Spleen (tissue), 11 donors: ENCODE data around the gene OR13J1. TPM values are rescaled to one million over a fixed set of nuclear protein-coding genes. Genes with fewer than 3 reads are reported as not detected.

Source experiments
- DNase-seq: peaks from one replicate; pipeline ENCODE4 v3.0.0-alpha.2; 2020
- H3K27ac ChIP-seq, 8 donors: fragments of 200-600 bp; sonication (generic) in 7 of 8; 1 replicate in 4 of 8; 2 replicates in 4 of 8; pipeline versions ENCODE4 v1.5.0 to v1.8.0; 2016 to 2021; ENCODE audit warnings: inconsistent platforms in 4 of 8, mild to moderate bottlenecking in 4 of 8, moderate library complexity in 1 of 8
- H3K27me3 ChIP-seq, 7 donors: fragments of 200-600 bp; sonication (generic) in 6 of 7; replicated peaks in 1 of 7; 1 replicate in 4 of 7; 2 replicates in 3 of 7; pipeline versions ENCODE4 v1.5.0 to v1.8.0; 2016 to 2021; ENCODE audit warnings: inconsistent platforms in 3 of 7, mild to moderate bottlenecking in 1 of 7
- H3K36me3 ChIP-seq, 6 donors: fragments of 200-600 bp; sonication (generic) in 5 of 6; 1 replicate in 4 of 6; 2 replicates in 2 of 6; pipeline versions ENCODE4 v1.5.0 to v1.8.0; 2016 to 2021; ENCODE audit warnings: inconsistent platforms in 2 of 6
- H3K4me1 ChIP-seq, 6 donors: fragments of 200-600 bp; sonication (generic) in 5 of 6; 1 replicate in 3 of 6; 2 replicates in 3 of 6; pipeline versions ENCODE4 v1.5.0 to v1.8.0; 2016 to 2021; ENCODE audit warnings: inconsistent platforms in 3 of 6
- H3K4me3 ChIP-seq, 8 donors: fragments of 200-600 bp; sonication (generic) in 7 of 8; 1 replicate in 4 of 8; 2 replicates in 4 of 8; pipeline versions ENCODE4 v1.5.0 to v1.8.0; 2016 to 2021; ENCODE audit warnings: inconsistent platforms in 4 of 8, mild to moderate bottlenecking in 4 of 8, moderate library complexity in 2 of 8
- H3K9me3 ChIP-seq, 8 donors: fragments of 200-600 bp; sonication (generic) in 7 of 8; 1 replicate in 4 of 8; 2 replicates in 4 of 8; pipeline versions ENCODE4 v1.5.0 to v1.8.0; 2016 to 2021; ENCODE audit warnings: inconsistent platforms in 4 of 8
- CTCF ChIP-seq, 11 experiments: fragments of 200-600 bp in 7 of 11; fragments of 450-650 bp in 4 of 11; sonication (generic) in 4 of 11; IDR thresholded peaks in 8 of 11; conservative IDR thresholded peaks in 3 of 11; 1 replicate in 7 of 11; 2 replicates in 4 of 11; pipeline versions ENCODE4 v1.4.0 to v1.8.0; 2016 to 2021; ENCODE audit warnings: antibody characterized with exemption in 11 of 11, inconsistent platforms in 4 of 11, mild to moderate bottlenecking in 1 of 11
- POLR2A ChIP-seq, 3 donors: fragments of 450-650 bp; IDR thresholded peaks; one replicate each; pipeline ENCODE4 v1.5.1; 2017; ENCODE audit warnings: antibody characterized with exemption in 3 of 3, mild to moderate bottlenecking in 1 of 3
- POLR2AphosphoS5 ChIP-seq, 3 donors: sonication (generic); formaldehyde crosslinking; IDR thresholded peaks; one replicate each; pipeline ENCODE4 v1.5.1; 2017; ENCODE audit warnings: antibody characterized with exemption in 3 of 3
- WGBS, 5 donors: extraction: QIAGEN DNeasy Blood & Tissue Kit in 3 of 5; methylation state at CpG; one replicate each; pipeline versions ENCODE4 v1.1.5 to v1.1.7; 2013 to 2018; 5-methylcytosine and 5-hydroxymethylcytosine counted together
- intact Hi-C: fragments of 100-400 bp; cut with DNase I; formaldehyde crosslinking; loops from one replicate; pipeline ENCODE4 v1.15.0; 2023; ENCODE audit warnings: low total_unique reads
- polyA plus RNA-seq, 3 donors: library from polyadenylated mRNA; stranded (reverse); fragments of 200-250 nt; gene quantifications; one replicate each; pipeline ENCODE4 v1.2.1, GENCODE V29; 2013
- total RNA-seq, 7 donors: library from RNA; depleted of rRNA in 3 of 7; stranded (reverse); fragments of >200 nt in 3 of 7; fragmentation: NEBNext Ultra II Directional in 4 of 7; extraction: Animal tissue kit (Norgen Biotek cat#: 25700) in 4 of 7; gene quantifications; one replicate each; pipeline versions ENCODE4 v1.1.0 to v1.2.1, GENCODE V29; 2016 to 2021
- donor health status: healthy with polysubstance abuse.
- donor health status: DM: no; HTN: no; CAD: no; lungs with moderate emphysema.
- donor health status: DM: no; HTN: no; CAD: no.
- donor health status: Bipolar disorder and iron deficiency.
- donor health status: healthy.
- donor health status: DM: no; HTN: no; CAD: no.
- donor health status: DM: yes; HTN: yes; CAD: no.

OR13J1 gene
- total and polyA plus RNA-seq, 10 donors = not detected

GRCh38 chr9:35909687-35910612, 39.7 kb upstream of the OR13J1 start:
- H3K4me3 ChIP-seq = peak overlapping the region in 1 of 8 donors; percentile 4
- peak overlapping the region in 7 of 8 donors; percentile 5 to 82 (median 78) for H3K27ac ChIP-seq
- no peak for DNase-seq
- intact Hi-C loops = loop anchor here (10.0 kb wide), 1 partner anchor 115 kb away; no protein-coding TSS in a partner anchor
- no peaks in the 10 kb centered on the region for H3K36me3 ChIP-seq
- TF ChIP-seq POLR2A (IDR thresholded peaks at IDR 0.05) (no peak), POLR2AphosphoS5 (IDR thresholded peaks at IDR 0.05) (peak in 2 of 3 donors; percentile 36 to 52), CTCF (IDR thresholded peaks at IDR 0.05 in 8 of 11, conservative IDR thresholded peaks at IDR 0.05 in 3 of 11) (no peak)
- no peaks in the 10 kb centered on the region for H3K27me3 ChIP-seq
- WGBS, 5 donors = 77 to 90% (median 82%) methylated on average over 32 to 34 of the region's 34 CpGs
- no peaks in the 10 kb centered on the region for H3K9me3 ChIP-seq
- H3K4me1 ChIP-seq = peaks cover 51 to 90% (median 73%) of the 10 kb centered on the region in 6 donors

GRCh38 chr9:35909274-35909673, 39.1 kb upstream of the OR13J1 start, which contains the start of gene SPAAR:
SPAAR (plus strand) TSS chr9:35909490; CDS start chr9:35910464, 974 bp downstream.
- Histone ChIP-seq H3K27me3 (no peaks in the 10 kb centered on the region), H3K36me3 (no peaks in the 10 kb centered on the region), H3K4me1 (peaks cover 52 to 90% (median 80%) of the 10 kb centered on the region in 6 donors), H3K27ac (peak within 1 kb of the TSS; percentile 60 to 82 (median 78)), H3K9me3 (no peaks in the 10 kb centered on the region), H3K4me3 (no peak within 1 kb of the TSS)
- WGBS, 5 donors = 63 to 85% (median 81%) methylated on average over 11 of the region's 11 CpGs
- TF ChIP-seq POLR2AphosphoS5 (IDR thresholded peaks at IDR 0.05) = no peak
- TF ChIP-seq POLR2A (IDR thresholded peaks at IDR 0.05) = no peak
- no peak for TF ChIP-seq CTCF (IDR thresholded peaks at IDR 0.05 in 8 of 11, conservative IDR thresholded peaks at IDR 0.05 in 3 of 11)
- intact Hi-C loops = loop anchor here (10.0 kb wide), 1 partner anchor 116 kb away; no protein-coding TSS in a partner anchor
- DNase-seq = no peak

GRCh38 chr9:35908504-35909125, 38.4 kb upstream of the OR13J1 start:
- Histone ChIP-seq H3K36me3 (no peaks in the 10 kb centered on the region), H3K9me3 (no peaks in the 10 kb centered on the region), H3K27ac (peak overlapping the region; percentile 60 to 82 (median 78)), H3K4me1 (peaks cover 52 to 95% (median 86%) of the 10 kb centered on the region in 6 donors), H3K27me3 (peaks cover 0 to 4% (median 0%) of the 10 kb centered on the region in 7 donors), H3K4me3 (no peak overlapping the region)
- TF ChIP-seq POLR2AphosphoS5 (IDR thresholded peaks at IDR 0.05) = no peak
- no peak for TF ChIP-seq CTCF (IDR thresholded peaks at IDR 0.05 in 8 of 11, conservative IDR thresholded peaks at IDR 0.05 in 3 of 11)
- TF ChIP-seq POLR2A (IDR thresholded peaks at IDR 0.05) = no peak
- intact Hi-C loops = loop anchor here (10.0 kb wide), 1 partner anchor 116 kb away; no protein-coding TSS in a partner anchor
- DNase-seq = no peak
- 60 to 70% (median 65%) methylated on average over 9 of the region's 9 CpGs for WGBS, 5 donors
